HK-2 (cell line): Measurements from ENCODE around the gene SPRY4.
"Not testable (repeated sequence)": the region's sequence is repeated elsewhere in the genome, so short reads cannot be mapped to it uniquely, and the experiment has no call there.

Experiments used
- DNase-seq: peaks from one replicate; pipeline ENCODE4 v3.0.0-alpha.2; 2018; ENCODE audit not compliant: unreplicated experiment

SPRY4 gene

DNA sequence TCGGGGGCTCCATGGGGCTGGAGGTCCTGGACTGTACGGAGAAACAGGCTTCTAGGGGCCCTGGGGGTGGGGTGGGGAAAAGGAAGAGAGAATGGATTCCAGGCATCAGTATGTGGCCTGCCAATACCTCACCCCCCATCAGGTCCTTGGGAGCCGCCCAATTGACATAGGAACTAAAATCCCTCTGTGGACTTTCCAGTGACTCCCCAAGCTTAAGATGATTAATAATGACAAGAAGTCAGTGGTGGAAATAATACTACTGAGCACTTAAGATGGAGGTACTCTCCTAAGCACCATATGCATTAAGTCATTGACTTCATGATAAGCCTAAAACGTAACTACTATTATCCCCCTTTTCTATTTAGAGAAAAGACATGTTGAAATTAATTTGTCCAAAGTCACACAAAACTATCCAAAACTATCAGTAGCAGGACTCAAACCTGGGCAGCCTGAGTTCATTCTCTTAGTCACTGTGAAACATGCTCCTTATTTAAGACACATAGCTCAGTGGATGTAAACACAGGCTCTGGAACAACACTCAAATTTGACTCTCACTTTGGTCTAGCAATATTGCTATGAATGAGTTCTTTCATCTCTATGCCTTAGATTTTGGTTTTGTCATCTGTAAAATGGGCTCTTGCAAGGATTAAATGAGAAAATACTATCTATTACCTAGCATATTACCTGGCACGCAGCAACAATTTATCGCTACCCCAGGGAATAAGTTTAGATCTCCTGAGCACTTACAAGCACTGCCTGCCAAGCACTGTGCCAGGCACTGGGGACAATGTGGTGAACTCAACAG lies 9.5 kb downstream of the SPRY4 start:
- no peak for DNase-seq

DNA sequence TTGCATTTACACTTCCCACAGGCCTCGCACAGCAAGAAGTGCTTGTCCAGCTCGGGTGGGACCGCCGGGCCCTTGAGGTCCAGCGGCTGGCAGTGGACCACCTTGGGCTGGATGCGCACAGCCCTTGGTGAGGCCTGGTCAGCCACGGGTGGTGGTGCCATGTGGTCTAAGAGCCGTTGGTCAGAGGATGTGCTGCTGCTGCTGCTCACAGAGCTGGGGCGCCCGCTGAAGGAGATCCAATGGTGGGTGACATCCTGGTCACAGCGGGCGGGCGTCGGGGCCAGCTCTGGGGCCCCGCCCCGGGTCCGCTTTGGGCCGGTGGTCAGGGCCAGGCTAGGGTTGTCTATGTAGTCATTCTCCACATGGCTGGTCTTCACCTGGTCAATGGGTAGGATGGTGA lies 10.2 kb downstream of the SPRY4 start:
- DNase-seq, result no peak

GRCh38 chr5:142314109-142314508 lies 10.7 kb downstream of the SPRY4 start:
- no peak for DNase-seq

DNA sequence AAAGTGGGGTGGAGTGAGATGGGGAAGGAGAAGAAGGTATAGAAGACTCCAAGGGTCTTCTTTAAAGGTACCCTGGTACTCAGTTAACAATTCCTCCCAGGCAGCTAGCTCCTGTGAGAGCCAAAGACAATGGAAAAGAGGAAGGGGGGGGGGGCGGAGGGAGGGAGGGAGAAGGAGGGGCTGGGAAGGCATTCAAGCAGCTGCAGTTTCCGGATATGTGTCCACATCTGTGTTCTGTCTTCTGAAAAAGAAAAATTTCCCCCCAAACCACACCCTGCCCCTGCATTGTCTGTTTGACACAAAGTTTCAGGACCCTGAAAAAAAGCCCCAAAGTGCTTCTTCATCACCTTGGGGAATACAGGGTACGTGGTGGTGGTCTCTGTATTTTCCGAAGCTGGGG lies 11.1 kb downstream of the SPRY4 start:
- no peak for DNase-seq

DNA sequence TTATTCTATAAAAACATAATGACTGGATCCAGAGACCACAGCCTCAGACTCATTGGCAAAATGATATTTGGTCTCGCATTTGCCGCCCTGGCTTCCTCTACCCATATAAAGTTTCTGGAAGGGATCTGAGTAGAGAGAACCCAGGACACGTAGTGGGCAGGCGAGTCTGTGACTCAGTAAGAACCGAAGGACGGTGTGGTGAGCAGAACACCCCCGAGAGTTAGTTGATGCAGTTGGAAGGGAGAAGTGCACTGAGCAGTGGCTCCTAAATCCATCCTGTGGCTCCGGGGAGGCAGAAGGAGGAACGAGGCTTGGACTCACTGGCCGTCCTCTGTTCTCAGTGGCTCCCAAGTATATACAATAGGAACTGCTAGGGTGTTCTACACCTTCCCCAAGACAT lies 11.5 kb downstream of the SPRY4 start:
- no peak for DNase-seq

- DNase-seq, result no peak
These were observed 12.4 kb downstream of the SPRY4 start for GRCh38 chr5:142312399-142312798.

- DNase-seq, result no peak
These were observed 13.1 kb downstream of the SPRY4 start for GRCh38 chr5:142311725-142312124.

GRCh38 chr5:142310803-142311202 lies 14.0 kb downstream of the SPRY4 start:
- no peak for DNase-seq

GRCh38 chr5:142309747-142310318 lies 15.0 kb downstream of the SPRY4 start:
- DNase-seq, result no peak

DNA sequence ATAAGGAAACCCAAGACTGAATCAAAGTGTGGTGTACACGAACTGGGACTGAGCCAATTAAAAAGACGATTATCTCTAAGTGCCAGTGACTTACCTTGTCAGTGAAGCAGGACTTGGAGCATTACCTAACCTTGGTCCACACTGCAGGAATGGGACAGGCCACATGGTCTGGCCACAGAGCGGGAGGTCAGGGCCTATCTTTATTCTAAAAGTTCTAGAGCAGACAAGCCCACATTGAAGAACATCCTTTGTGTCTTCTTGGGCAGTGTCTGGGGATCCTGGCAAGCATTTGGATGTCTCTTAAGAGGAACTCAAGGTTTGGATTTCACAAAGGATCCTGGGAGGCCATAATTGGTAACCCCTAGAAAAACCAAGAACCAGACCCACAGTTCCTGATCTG lies 16.5 kb downstream of the SPRY4 start:
- no peak for DNase-seq

- DNase-seq, result no peak
These were observed 17.5 kb downstream of the SPRY4 start for GRCh38 chr5:142307146-142307890.

DNA sequence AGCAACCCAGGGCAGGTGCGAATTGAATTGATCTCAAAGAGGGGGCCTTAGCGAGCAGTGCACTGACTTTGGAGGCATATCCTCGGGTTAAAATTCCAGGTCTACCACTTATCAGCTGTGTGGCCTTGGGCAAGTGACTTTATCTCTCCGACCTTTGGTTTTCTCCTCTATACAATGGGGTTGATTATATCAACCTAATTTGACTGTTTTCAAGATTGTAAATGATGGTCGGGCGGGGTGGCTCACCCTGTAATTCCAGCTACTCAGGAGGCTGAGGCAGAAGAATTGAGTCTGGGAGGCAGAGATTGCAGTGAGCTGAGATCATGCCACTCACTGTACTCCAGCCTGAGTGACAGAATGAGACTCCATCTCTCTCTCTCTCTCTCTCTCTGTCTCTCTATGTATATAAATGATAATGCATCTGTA lies 18.7 kb downstream of the SPRY4 start:
- no peak for DNase-seq

GRCh38 chr5:142305211-142305610 lies 19.6 kb downstream of the SPRY4 start:
- DNase-seq, result no peak

- DNase-seq, result no peak
These were observed 20.7 kb downstream of the SPRY4 start for GRCh38 chr5:142304013-142304701.

DNA sequence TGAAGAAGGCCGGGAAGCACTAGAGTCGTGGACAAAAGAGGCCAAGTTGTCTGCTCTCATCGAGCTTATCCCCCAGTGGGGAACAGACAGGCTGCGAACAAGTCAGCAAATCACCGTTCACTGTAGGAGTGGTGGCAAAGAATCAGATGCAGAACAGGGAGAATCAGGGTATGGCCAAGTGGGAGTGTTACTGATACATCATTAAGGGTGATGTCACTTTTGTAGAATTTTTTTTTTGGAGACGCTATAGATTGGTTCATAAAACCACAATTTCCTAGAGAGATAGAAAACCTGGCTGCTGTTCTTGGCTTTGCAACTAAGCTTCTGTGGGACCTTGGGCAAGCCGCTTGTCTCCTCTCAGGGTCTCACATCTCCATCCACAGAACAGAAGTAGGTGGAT lies 21.3 kb downstream of the SPRY4 start:
- no peak for DNase-seq

DNA sequence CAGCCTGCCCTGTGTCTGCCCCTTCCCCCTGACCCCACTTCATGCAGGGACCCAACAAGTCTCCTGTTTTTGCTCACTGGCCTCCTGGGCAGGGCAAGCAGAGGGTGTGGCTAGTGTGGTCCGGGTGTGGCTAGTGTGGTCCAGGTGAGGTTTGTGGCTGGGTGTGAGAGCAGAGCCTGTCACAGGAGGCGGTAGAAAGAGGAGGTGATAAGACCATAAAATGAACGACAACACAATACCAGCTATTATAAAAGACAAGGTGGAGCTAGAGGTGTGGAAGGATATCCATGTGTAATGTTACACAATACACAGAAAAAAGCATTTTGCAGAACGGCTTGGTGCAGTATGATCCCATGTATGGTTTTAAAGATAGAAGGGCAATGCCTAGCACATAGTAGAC lies 23.3 kb downstream of the SPRY4 start:
- no peak for DNase-seq

GRCh38 chr5:142300677-142301076 lies 24.1 kb downstream of the SPRY4 start:
- DNase-seq, result no peak

- no peak for DNase-seq
These were observed 26.0 kb downstream of the SPRY4 start for GRCh38 chr5:142298789-142299188.

DNA sequence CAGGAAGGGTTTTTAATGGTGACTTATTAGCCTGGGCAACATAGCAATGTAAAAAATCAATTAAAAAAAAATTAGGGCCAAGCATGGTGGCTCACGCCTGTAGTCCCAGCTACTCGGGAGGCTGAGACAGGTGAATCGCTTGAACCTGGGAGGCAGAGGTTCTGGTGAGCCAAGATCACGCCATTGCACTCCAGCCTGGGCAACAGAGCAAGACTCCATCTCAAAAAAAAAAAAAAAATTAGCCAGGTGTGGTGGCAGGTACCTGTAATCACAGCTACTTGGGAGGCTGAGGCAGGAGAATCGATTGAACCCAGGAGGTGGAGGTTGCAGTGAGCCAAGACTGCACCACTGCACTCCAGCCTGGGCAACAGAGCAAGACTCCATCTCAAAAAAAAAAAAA lies 27.0 kb downstream of the SPRY4 start:
- not testable (repeated sequence) for DNase-seq

GRCh38 chr5:142296914-142297417 lies 27.9 kb downstream of the SPRY4 start:
- DNase-seq, result no peak

- DNase-seq, result no peak
These were observed 28.6 kb downstream of the SPRY4 start for GRCh38 chr5:142295960-142296860.
